ENCODE measurements around the gene TMEM106B.
A peak's percentile ranks its signal among the peaks of the same experiment; 100 is the strongest.

The TMEM106B gene

GRCh38 chr7:12229046-12229445 lies 18.0 kb downstream of the TMEM106B start:
- no peak for DNase-seq

DNA sequence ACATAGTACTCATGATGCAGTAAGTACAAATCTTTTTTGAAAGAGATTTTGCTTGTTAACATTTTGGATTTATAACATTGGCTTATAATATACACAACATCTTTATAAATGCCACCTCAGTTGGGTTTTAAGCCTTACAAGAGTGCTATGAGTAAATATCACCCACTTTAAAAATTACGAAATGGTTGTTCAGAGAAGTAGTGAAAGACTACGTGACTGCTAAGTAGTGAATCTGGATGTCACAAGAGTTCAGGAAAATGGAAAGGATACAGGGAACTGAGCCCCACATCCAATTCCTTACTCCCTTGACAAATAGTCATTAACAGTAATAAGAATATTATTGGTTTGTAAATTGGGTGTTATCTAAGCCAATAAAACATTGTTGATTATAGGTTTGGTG lies 20.0 kb downstream of the TMEM106B start:
- DNase-seq, result no peak

DNA sequence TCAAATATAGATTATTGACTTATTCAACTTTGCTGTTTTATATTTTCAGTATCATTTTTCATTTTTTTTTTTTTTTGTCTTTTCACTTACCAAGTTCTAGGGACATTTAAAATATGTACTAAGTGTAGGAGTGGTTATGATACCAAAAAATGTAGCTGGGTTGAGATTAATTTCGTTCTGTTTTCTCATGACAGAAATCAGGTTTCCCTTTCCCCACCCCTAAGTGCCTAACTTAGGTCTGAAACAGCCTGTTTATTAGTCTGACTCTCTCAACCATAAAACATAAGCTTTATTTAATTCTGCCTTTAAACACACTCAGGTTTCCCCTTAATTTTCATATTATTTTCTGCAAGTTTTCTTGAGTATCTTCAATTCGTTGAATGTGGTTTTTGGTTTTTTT lies 22.1 kb downstream of the TMEM106B start:
- no peak for DNase-seq

GRCh38 chr7:12234334-12234865 lies 23.3 kb downstream of the TMEM106B start:
- DNase-seq, result no peak

DNA sequence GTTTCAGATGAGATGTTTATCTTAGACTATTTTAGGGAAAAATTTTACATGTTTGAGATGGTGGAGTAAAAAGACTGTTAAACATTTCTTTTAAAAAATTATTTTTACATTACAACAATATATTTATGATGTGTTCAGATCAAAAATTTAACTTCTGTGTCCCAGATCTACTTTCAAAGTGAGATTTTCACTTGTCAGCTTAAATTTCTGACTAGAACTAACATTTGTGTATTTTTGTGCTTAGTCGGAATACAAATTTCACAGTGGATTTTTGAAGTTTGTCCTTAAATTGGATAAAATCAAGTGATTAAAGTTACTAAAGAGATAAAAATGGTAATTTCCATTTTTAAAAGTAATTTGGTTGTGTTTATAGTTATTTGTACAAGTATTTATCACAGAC lies 24.9 kb downstream of the TMEM106B start:
- DNase-seq, result no peak

GRCh38 chr7:12237007-12237406 lies 25.9 kb downstream of the TMEM106B start:
- no peak for DNase-seq

- no peak for DNase-seq
Measured at GRCh38 chr7:12239806-12240205, 28.7 kb downstream of the TMEM106B start.

- DNase-seq, result no peak
Measured at GRCh38 chr7:12244129-12244528, 33.0 kb downstream of the TMEM106B start.

- no peak for DNase-seq
Measured at GRCh38 chr7:12244694-12245093, 33.6 kb downstream of the TMEM106B start.

DNA sequence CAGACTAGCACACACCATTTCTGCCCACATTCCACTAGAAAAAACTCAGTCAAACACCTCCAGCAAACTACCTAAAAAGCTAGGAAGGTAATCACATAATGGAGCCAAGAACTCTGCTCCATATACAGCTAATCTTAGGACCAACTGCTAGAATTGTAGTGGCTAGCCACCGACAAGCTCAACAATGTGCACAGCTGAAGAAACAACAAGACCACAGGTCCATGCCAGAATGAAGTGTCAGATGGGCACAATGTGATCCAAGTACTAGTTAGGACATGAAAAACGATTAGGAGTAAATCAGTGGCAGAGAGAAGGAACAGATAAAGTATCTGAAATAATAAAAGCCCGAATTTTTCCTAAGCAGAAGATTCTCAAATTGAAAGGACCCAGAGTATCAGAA lies 38.6 kb downstream of the TMEM106B start:
- no peak for DNase-seq

DNA sequence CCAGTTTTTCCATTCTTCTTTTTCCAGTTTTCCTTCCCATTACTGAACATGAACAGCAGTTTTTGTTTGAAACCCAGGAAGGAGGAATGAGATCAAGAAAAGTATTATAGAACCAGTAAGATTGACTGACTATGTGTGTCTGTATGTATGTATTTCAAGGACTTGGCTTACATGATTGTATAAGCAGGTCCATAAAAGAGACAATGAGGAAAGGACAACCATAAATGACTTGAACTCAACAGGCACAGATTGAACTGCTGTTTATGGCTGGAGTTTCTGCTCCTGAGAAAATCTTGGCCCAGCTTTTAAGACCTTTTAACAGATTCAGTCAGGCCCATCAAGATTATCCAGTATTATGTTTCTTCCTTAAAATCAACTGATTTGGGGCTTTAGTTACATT lies 39.1 kb downstream of the TMEM106B start:
- no peak for DNase-seq

DNA sequence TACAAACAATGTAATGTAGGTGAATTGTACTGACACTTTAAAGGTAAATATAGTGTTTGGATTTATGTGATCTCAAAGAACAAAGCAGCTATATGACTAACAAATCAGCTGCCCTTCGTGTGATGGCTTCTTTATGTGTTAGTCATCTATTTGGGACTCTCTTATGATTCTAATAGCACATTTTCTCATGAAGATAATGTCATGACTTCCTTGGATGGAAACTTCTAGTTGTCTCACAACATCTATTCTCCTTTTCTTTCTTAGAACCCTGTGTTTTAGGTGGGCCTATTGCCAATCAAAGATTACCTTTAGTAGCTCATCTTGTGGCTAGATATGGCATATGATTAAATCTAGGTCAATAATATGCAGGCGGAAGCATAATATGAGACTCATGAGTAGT lies 45.0 kb downstream of the TMEM106B start:
- no peak for DNase-seq

DNA sequence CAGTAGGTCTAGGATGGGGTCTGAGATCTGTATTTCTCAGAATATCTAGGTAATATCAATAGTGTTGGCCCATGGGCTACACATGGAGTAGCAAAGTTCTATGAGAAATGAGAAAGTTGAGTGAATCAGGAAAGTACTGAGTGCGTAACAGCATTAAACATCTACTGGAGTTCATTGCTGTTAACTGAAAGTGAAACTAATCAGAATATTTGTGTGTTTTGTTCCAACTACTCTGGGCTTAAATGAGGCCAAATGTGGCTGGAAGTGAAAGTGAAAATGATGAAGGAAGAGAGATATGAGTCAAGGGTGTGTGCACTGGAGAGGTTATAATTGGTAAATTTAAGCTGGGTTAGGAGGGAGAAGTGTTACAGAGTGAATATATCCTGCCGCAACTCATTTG lies 46.5 kb downstream of the TMEM106B start:
- peak; percentile 31 for DNase-seq

- no peak for DNase-seq
Measured at GRCh38 chr7:12258074-12258473, 47.0 kb downstream of the TMEM106B start.

DNA sequence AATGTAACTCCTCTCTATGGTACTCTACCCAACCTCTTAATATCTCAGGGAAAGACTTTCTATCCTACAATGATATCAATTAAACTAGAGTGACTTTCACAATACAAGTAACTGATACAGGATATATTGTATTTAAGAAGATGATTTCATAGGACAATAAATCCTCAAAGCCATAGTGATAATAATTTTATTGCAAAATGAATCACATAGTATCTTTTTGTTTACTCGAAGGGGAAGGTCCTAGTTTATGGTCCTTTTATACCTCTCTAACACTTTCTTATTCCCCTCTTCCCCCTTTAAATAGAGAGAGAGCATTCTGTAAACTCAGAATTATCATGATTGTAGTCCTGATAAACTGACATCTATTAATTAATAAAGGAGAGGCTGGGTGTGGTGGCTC lies 56.4 kb downstream of the TMEM106B start:
- DNase-seq, result no peak

DNA sequence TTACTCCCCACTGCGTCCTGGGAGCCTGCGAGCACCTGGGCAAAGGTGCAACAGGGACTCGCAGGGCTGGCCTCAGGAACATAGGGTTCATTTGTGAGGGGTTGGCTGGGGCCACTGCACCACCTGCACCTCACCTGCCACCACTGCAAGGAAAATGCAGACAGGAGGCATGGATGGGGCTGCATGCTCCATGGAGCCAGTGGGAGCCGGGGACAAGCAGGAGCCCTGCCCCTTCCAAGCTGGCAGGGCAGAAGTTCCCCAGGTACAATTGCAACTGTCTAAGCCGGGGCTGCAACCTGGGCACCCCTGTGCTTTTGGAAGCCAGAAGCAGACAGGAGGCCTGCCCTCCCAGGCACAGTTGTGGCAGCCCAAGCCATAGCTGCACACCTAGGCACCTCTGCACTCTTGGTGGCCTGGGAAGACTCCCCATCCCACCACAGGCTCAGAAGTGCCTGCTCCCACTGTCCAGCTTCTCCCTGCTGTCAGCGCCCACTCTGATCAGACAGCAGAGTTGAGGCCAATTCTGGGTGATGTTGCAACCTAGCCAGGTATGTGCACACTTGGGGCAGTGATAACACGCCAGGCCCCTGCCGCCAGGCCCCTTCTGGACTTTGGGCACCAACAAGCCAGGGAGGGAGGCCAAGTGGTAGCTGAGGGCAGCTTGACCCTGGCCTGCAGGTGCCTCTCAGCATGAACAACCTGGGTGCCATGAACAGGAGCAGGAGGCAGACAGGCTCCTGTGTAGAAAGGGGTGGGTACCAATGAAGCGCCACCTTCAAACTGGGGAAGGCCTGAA lies 58.2 kb downstream of the TMEM106B start:
- no peak for DNase-seq

- DNase-seq, result no peak
Measured at GRCh38 chr7:12281038-12281437, 69.9 kb downstream of the TMEM106B start.

GRCh38 chr7:12287901-12288300 lies 76.8 kb downstream of the TMEM106B start:
- DNase-seq, result no peak

GRCh38 chr7:12289996-12290395 lies 78.9 kb downstream of the TMEM106B start:
- no peak for DNase-seq

DNA sequence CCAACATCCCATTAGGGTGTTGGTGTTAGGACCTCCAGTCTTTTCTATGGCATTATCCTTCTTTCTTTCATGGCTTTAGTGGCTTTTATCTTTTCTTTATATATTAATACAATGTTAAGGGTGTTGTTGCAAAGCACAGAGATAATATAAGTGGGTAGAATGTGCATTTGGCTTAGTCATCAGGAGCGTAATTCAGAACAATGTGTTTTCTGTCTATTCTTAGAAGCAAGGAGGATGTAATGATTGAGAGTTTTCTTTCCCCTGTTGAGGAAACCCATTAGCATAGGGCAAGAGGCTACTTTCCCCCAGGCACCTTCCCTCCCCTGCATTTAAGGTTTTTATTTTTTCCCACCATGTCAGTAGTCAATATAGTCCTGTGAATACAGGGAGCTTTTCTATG lies 79.7 kb downstream of the TMEM106B start:
- no peak for DNase-seq

DNA sequence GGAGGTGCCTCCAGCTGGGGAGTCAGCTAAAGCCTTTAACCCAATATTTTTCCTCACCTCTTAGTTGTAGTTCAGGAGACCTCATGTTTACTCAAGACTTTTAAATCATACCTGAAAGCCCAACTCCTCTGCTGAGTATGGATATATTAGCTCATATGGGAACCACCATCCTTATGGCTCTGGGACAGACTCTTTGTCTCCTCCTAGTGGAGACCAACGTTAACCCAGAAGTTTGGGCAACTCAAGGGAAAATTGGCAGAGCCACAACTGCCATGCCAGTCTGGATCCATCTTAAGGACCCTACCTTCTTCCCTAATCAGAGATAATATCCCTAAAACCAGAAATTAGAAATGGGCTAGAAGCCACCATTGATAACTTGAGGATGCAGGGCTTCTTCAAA lies 80.8 kb downstream of the TMEM106B start:
- DNase-seq, result no peak
